Breast epithelium (tissue), 3 donors: ENCODE data around the gene ATP5IF1.

Experiments used
- CTCF ChIP-seq, 3 donors: fragments of 450-650 bp; IDR thresholded peaks; one replicate each; pipeline ENCODE4 v1.5.1; 2016 to 2017; ENCODE audit warnings: antibody characterized with exemption in 3 of 3, mild to moderate bottlenecking in 3 of 3, moderate library complexity in 3 of 3
- POLR2A ChIP-seq: fragments of 450-650 bp; IDR thresholded peaks from one replicate; pipeline ENCODE4 v1.6.1; 2016; ENCODE audit warnings: antibody characterized with exemption, mild to moderate bottlenecking, moderate library complexity

GRCh38 chr1:28190337-28190979, 45.5 kb upstream of the ATP5IF1 start:
- TF ChIP-seq CTCF (IDR thresholded peaks at IDR 0.05): no peak
- TF ChIP-seq POLR2A: no peak
